Fibroblast of lung (primary cell): ENCODE data around the gene RPS19BP1. TPM values are rescaled to one million over a fixed set of nuclear protein-coding genes. Genes with fewer than 3 reads are reported as not detected.
A peak's percentile ranks its signal among the peaks of the same experiment; 100 is the strongest.

ENCODE experiments used
- DNase-seq, 2 donors: peaks; one replicate each; pipeline versions ENCODE4 v3.0.0 to v3.0.0-alpha.2; 2010; ENCODE audit warnings: low read depth in 2 of 2
- H2AFZ ChIP-seq: 2 replicates; pipeline ENCODE4 v1.5.1; 2012; ENCODE audit warnings: low read length, control low read depth, inconsistent platforms
- H3K27ac ChIP-seq: 2 replicates; pipeline ENCODE4 v1.5.1; 2011; ENCODE audit warnings: low read length, control low read depth; ENCODE audit not compliant: insufficient read depth
- H3K27me3 ChIP-seq: 2 replicates; pipeline ENCODE4 v1.5.1; 2011; ENCODE audit warnings: mild to moderate bottlenecking, low read length; ENCODE audit not compliant: control insufficient read depth, insufficient read depth
- H3K36me3 ChIP-seq: 2 replicates; pipeline ENCODE4 v1.5.1; 2011; ENCODE audit warnings: low read length; ENCODE audit not compliant: control insufficient read depth, insufficient read depth
- H3K4me1 ChIP-seq: 2 replicates; pipeline ENCODE4 v1.5.1; 2011; ENCODE audit warnings: low read length; ENCODE audit not compliant: control insufficient read depth, insufficient read depth; ENCODE audit errors: extremely low read depth
- H3K4me2 ChIP-seq: 2 replicates; pipeline ENCODE4 v1.5.1; 2011; ENCODE audit warnings: low read length, control low read depth; ENCODE audit not compliant: insufficient read depth; ENCODE audit errors: extremely low read depth
- H3K4me3 ChIP-seq, 4 experiments: fragments of 200-600 bp in 1 of 4; sonication (generic) in 1 of 4; replicated peaks in 1 of 4; 2 replicates each; pipeline ENCODE4 v1.5.1; 2011 to 2016; ENCODE audit warnings: low read length in 4 of 4, low read depth in 3 of 4, mild to moderate bottlenecking in 3 of 4, control low read depth in 2 of 4, inconsistent platforms in 1 of 4, mixed read lengths in 1 of 4; ENCODE audit not compliant: insufficient read depth in 1 of 4; ENCODE audit errors: control extremely low read depth in 1 of 4
- H3K79me2 ChIP-seq: 2 replicates; pipeline ENCODE4 v1.5.1; 2012; ENCODE audit warnings: mild to moderate bottlenecking, low read length, inconsistent platforms; ENCODE audit not compliant: control insufficient read depth, insufficient read depth
- H3K9ac ChIP-seq: 2 replicates; pipeline ENCODE4 v1.5.1; 2011; ENCODE audit warnings: mild to moderate bottlenecking, low read length, control low read depth; ENCODE audit not compliant: insufficient read depth
- H3K9me3 ChIP-seq: 2 replicates; pipeline ENCODE4 v1.5.1; 2012; ENCODE audit warnings: low read depth, low read length; ENCODE audit not compliant: control insufficient read depth, insufficient read depth
- H4K20me1 ChIP-seq: 2 replicates; pipeline ENCODE4 v1.5.1; 2011; ENCODE audit warnings: low read length; ENCODE audit not compliant: control insufficient read depth, insufficient read depth; ENCODE audit errors: extremely low read depth
- EZH2 ChIP-seq: IDR thresholded peaks from 2 replicates; pipeline ENCODE4 v1.5.1; 2012; ENCODE audit warnings: low read length, control low read depth, mild to moderate bottlenecking; ENCODE audit errors: missing control alignments
- polyA plus RNA-seq, 2 donors: library from polyadenylated mRNA; depleted of rRNA in 1 of 2; stranded (reverse) in 1 of 2; unstranded in 1 of 2; fragments of >200 nt; gene quantifications; 2 replicates each; pipeline ENCODE4 v1.2.1, GENCODE V29; 2011 to 2012; ENCODE audit warnings: missing spikeins in 1 of 2
- total RNA-seq: library from RNA; depleted of rRNA; stranded (reverse); fragments of >200 nt; gene quantifications from 2 replicates; pipeline ENCODE4 v1.2.1, GENCODE V29; 2014
- TF ChIP-seq, protein P1 (sequence below), 2 donors: IDR thresholded peaks in 1 of 2; conservative IDR thresholded peaks in 1 of 2; 1 replicate in 1 of 2; 2 replicates in 1 of 2; pipeline ENCODE4 v1.5.1; 2011 to 2012; ENCODE audit warnings: low read length in 2 of 2, control low read depth in 1 of 2, inconsistent platforms in 1 of 2, low read depth in 1 of 2, mild to moderate bottlenecking in 1 of 2

RPS19BP1 gene
- total and polyA plus RNA-seq, 2 donors (not counting 1 experiment from before 2014, with no cell fraction given), result 41.6 to 44.3 TPM

DNA sequence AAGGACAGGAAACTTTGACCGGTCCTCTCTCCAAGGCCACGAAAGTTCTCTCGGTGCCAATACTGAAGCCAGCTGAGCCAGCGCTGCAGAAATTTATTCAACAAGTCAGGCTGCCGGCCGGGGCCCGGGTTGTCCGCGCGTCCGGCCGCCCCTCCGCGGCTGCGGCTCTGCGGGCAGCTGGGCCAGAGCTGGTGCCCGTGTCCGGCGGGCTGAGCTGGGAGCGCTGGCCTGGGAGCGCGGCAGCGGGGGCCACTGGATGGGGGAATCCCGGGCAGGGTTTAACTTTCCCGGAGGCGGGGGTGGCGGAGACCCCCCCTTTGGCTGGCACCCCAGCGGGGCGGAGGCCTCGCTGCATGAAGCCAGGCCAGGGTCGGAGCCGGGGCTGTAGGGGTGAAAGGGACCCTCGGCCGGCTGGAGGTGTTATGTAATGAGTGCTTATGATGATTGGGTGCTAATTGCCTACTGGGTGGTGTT, 25.7 kb upstream of the RPS19BP1 start:
- no peaks in the 10 kb centered on the region for H3K9me3 ChIP-seq
- TF ChIP-seq, protein P1, sequence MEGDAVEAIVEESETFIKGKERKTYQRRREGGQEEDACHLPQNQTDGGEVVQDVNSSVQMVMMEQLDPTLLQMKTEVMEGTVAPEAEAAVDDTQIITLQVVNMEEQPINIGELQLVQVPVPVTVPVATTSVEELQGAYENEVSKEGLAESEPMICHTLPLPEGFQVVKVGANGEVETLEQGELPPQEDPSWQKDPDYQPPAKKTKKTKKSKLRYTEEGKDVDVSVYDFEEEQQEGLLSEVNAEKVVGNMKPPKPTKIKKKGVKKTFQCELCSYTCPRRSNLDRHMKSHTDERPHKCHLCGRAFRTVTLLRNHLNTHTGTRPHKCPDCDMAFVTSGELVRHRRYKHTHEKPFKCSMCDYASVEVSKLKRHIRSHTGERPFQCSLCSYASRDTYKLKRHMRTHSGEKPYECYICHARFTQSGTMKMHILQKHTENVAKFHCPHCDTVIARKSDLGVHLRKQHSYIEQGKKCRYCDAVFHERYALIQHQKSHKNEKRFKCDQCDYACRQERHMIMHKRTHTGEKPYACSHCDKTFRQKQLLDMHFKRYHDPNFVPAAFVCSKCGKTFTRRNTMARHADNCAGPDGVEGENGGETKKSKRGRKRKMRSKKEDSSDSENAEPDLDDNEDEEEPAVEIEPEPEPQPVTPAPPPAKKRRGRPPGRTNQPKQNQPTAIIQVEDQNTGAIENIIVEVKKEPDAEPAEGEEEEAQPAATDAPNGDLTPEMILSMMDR (conservative IDR thresholded peaks at IDR 0.05 in 1 of 2, IDR thresholded peaks at IDR 0.05 in 1 of 2; ENCODE audit: low read depth in 1 of 2, low read length in 2 of 2), result no peak
- peak; percentile 89 for TF ChIP-seq EZH2
- H3K9ac ChIP-seq, result no peak overlapping the region
- no peak for DNase-seq
- no peaks in the 10 kb centered on the region for H3K79me2 ChIP-seq
- H3K4me2 ChIP-seq, result no peak overlapping the region
- H4K20me1 ChIP-seq, result no peaks in the 10 kb centered on the region
- H3K4me3 ChIP-seq, result no peak overlapping the region
- H3K36me3 ChIP-seq, result no peaks in the 10 kb centered on the region
- H3K27me3 ChIP-seq, result peaks cover 38% of the 10 kb centered on the region
- H3K4me1 ChIP-seq, result no peaks in the 10 kb centered on the region
- no peak overlapping the region for H2AFZ ChIP-seq
- H3K27ac ChIP-seq, result no peak overlapping the region

DNA sequence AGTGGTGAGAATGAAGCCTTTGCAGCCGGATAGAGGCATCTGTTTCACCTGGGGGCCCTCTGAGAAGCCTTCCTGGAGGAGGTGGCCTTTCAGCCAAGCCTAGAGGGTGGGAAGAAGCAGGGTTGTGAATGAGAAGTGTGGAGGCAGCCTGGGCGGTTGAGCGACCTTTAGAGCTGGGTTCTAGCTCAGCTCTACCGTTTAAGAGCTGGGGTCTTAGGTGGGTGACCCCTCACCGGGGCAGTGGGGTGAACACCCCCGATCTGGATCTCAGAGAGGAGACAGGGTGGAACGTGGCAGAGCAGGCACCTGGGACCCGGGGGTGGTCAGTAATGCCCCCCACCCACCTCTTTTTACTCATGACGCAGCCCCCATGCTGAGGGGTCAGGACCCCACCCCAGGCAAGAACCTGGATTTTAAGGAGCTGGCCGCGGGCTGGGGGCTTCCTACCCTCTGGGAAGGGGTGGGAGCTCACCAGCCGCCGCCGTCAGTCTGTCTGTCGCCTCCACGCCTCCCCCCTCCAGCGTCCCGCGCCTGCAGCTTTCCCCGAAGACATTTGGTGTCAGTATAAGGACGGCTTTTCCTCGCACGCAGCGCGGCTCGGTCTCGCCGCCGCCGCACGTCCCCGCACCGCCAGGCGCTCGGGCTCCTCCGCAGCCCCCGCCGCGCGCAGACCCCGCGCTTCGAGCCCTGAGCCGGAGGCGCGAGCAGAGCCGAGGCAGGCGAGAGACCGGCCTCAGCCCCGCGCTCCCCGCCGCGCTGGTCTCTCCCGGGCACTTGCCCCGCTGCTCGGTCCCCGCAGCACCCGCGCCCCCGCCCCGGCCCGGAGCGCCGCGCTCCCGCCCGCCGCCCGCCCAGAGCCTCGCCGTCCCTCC, 24.7 kb upstream of the RPS19BP1 start:
- Histone ChIP-seq H3K27ac (no peak overlapping the region), H3K9me3 (no peaks in the 10 kb centered on the region), H3K79me2 (no peaks in the 10 kb centered on the region), H3K4me2 (no peak overlapping the region), H3K27me3 (peaks cover 38% of the 10 kb centered on the region), H3K4me1 (no peaks in the 10 kb centered on the region), H3K9ac (no peak overlapping the region), H3K36me3 (no peaks in the 10 kb centered on the region), H3K4me3 (no peak overlapping the region), H4K20me1 (no peaks in the 10 kb centered on the region), H2AFZ (no peak overlapping the region)
- peak; percentile 14 to 18 for DNase-seq
- peak; percentile 91 for TF ChIP-seq EZH2
- TF ChIP-seq, protein P1 (conservative IDR thresholded peaks at IDR 0.05 in 1 of 2, IDR thresholded peaks at IDR 0.05 in 1 of 2; ENCODE audit: low read depth in 1 of 2, low read length in 2 of 2), result peak in 1 of 2 donors; percentile 21

DNA sequence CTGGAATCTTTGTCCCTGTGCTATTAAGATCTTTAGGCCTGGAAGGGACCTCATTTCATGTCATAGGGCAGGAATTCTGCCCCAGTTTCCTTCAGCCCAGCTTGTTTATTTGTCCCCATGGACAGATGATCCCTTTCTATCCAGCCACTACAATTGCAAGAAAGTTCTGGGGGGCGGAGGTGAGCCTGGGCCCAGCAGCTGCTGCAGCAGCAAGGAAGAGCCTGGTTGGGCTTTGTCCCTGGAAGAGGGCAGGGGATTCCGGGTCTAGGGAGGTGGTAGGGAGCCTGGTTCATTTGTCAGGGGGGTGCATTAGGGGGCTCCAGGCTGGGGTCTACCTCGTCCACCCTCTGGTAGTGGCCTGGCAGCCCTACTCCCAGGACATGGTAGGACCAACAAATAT, 21.6 kb upstream of the RPS19BP1 start:
- H3K4me2 ChIP-seq, result no peak overlapping the region
- H3K27ac ChIP-seq, result no peak overlapping the region
- H3K79me2 ChIP-seq, result no peaks in the 10 kb centered on the region
- no peak overlapping the region for H3K9ac ChIP-seq
- H4K20me1 ChIP-seq, result no peaks in the 10 kb centered on the region
- no peak overlapping the region for H2AFZ ChIP-seq
- H3K4me1 ChIP-seq, result no peaks in the 10 kb centered on the region
- no peaks in the 10 kb centered on the region for H3K36me3 ChIP-seq
- H3K27me3 ChIP-seq, result peaks cover 32% of the 10 kb centered on the region
- no peak for TF ChIP-seq EZH2
- no peak overlapping the region for H3K4me3 ChIP-seq
- no peak for DNase-seq
- H3K9me3 ChIP-seq, result no peaks in the 10 kb centered on the region
